Measurements from ENCODE around the gene PSMB7. TPM values are rescaled to one million over a fixed set of nuclear protein-coding genes. Genes with fewer than 3 reads are reported as not detected.

Gene PSMB7
- total and polyA plus RNA-seq, 4 donors: 86.1 to 194 (median 149) TPM

DNA sequence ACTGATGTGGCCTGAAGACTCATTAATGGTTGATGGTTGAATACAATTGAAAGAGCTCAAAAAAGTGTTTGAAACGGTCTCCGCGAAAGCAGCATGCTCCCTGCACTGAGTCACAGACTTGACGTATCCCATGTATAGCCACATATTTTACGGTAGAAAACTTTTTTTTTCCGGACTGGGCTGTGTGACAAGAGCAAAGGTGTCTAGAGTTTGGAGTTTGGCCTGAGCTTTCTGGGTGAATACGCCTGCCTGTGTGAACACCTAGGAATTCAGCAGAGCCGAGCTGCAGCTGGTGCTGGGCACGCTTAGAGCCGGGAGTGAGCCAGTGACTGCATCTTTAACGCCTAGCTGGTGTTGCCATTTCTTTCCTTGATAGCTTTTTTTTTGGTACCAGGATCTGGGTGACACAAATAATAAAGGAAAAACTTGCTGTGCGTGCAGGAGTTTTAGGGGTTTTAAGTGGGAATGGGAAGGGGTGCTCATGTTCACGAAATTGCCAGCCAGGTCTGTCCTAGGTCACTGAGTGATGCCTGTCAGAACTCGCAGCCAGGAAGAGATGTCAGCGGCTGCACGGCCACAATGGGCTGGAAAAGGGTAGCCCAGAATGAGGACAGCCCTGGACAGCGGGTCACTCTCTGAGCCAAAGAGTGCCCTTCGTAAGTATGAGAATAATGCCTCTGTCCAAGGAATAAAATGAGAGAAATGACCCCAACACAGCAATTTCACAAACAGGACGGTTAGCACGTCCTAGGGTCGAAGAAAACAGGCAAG, 51.7 kb downstream of the PSMB7 start:
- no peak for DNase-seq
- Histone ChIP-seq H3K9ac (ENCODE audit: insufficient read depth in 1 of 2, low read length in 2 of 2) (no peak overlapping the region), H3K9me3 (ENCODE audit: control insufficient read depth in 4 of 4, insufficient read depth in 3 of 4, low read length in 3 of 4) (peaks cover 0 to 2% (median 0%) of the 10 kb centered on the region in 4 donors), H3K4me1 (ENCODE audit: control insufficient read depth in 5 of 5, insufficient read depth in 5 of 5, low read length in 5 of 5) (peaks cover 0 to 2% (median 0%) of the 10 kb centered on the region in 5 donors), H3K27ac (ENCODE audit: low read depth in 1 of 2, low read length in 1 of 2) (no peak overlapping the region), H3K36me3 (ENCODE audit: control insufficient read depth in 4 of 4, insufficient read depth in 4 of 4, low read length in 4 of 4) (peaks cover 0 to 6% (median 4%) of the 10 kb centered on the region in 4 donors), H3K4me3 (no peak overlapping the region), H3K27me3 (ENCODE audit: control insufficient read depth in 3 of 3, insufficient read depth in 3 of 3, low read length in 2 of 3) (no peaks in the 10 kb centered on the region)
- no peak for ATAC-seq (ENCODE audit: insufficient read depth, low FRiP score)
- TF ChIP-seq, protein P1, sequence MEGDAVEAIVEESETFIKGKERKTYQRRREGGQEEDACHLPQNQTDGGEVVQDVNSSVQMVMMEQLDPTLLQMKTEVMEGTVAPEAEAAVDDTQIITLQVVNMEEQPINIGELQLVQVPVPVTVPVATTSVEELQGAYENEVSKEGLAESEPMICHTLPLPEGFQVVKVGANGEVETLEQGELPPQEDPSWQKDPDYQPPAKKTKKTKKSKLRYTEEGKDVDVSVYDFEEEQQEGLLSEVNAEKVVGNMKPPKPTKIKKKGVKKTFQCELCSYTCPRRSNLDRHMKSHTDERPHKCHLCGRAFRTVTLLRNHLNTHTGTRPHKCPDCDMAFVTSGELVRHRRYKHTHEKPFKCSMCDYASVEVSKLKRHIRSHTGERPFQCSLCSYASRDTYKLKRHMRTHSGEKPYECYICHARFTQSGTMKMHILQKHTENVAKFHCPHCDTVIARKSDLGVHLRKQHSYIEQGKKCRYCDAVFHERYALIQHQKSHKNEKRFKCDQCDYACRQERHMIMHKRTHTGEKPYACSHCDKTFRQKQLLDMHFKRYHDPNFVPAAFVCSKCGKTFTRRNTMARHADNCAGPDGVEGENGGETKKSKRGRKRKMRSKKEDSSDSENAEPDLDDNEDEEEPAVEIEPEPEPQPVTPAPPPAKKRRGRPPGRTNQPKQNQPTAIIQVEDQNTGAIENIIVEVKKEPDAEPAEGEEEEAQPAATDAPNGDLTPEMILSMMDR (IDR thresholded peaks at IDR 0.05; ENCODE audit: control extremely low read depth, extremely low read depth): no peak
- 95 to 96% methylated on average over 21 of the region's 21 CpGs for WGBS, 2 donors

DNA sequence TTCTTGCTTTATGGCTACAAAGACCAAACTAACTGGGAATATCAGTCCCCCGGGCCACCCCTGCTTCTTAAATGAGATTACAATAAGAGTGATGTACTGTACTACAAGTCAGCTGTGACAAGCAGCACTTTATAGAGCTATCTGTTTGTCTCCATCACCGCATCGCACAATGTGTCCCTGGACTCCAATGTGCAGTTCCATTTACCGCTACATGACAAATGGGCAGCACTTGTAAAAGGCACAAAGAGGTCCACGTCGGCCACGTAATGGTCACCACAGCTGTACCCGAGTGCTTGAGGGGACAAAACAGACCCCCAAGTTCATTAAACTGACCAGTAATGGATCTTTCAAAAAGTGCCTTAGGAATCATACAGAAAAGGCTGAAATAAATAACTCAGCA, 54.1 kb downstream of the PSMB7 start:
- 94 to 96% methylated on average over 8 of the region's 8 CpGs for WGBS, 2 donors
- DNase-seq: no peak
- Histone ChIP-seq H3K9me3 (ENCODE audit: control insufficient read depth in 4 of 4, insufficient read depth in 3 of 4, low read length in 3 of 4) (peaks cover 0 to 2% (median 0%) of the 10 kb centered on the region in 4 donors), H3K27ac (ENCODE audit: low read depth in 1 of 2, low read length in 1 of 2) (no peak overlapping the region), H3K9ac (ENCODE audit: insufficient read depth in 1 of 2, low read length in 2 of 2) (no peak overlapping the region), H3K27me3 (ENCODE audit: control insufficient read depth in 3 of 3, insufficient read depth in 3 of 3, low read length in 2 of 3) (no peaks in the 10 kb centered on the region), H3K4me3 (no peak overlapping the region), H3K36me3 (ENCODE audit: control insufficient read depth in 4 of 4, insufficient read depth in 4 of 4, low read length in 4 of 4) (peaks cover 3 to 9% (median 5%) of the 10 kb centered on the region in 4 donors), H3K4me1 (ENCODE audit: control insufficient read depth in 5 of 5, insufficient read depth in 5 of 5, low read length in 5 of 5) (no peaks in the 10 kb centered on the region)
- ATAC-seq (ENCODE audit: insufficient read depth, low FRiP score): no peak
- TF ChIP-seq, protein P1 (IDR thresholded peaks at IDR 0.05; ENCODE audit: control extremely low read depth, extremely low read depth): no peak

DNA sequence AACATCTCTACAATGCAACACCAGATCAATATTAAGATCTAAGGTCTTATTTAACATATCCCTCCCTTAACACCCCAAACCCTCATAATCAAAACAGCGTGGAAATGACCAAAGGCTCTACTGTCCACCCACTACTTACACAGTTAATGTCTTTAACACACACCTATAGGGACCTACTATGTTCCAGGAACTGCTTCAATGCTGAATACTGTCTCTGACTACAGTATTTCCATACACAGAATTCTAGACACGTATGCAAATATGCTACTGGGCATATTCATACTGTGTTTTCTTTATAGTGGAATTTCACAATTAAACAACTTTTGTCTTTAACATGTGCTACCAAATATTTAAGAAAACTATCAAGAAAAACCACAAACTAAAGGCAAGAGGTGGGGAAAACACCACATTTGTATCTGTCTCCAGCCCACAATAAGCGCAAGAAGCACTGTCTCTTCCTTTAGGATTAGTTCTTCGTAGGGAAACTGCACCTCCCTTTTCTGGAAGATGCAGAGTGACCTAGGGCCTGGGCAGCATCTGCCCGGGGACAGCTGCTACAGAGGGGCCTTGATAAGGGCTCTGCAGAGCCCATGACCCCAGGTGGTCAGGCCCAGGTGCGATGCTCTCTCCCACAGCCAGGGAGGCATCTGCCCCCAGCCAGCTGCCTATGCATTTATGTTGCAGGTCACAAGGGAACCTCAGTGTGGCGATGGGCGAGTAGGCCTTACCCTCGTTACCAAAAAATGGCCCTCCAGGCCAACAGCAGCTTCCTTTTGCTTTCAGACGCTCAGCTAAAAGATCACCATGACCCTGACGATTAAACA, 55.2 kb downstream of the PSMB7 start:
- Histone ChIP-seq H3K27ac (ENCODE audit: low read depth in 1 of 2, low read length in 1 of 2) (no peak overlapping the region), H3K36me3 (ENCODE audit: control insufficient read depth in 4 of 4, insufficient read depth in 4 of 4, low read length in 4 of 4) (peaks cover 4 to 13% (median 7%) of the 10 kb centered on the region in 4 donors), H3K9ac (ENCODE audit: insufficient read depth in 1 of 2, low read length in 2 of 2) (no peak overlapping the region), H3K9me3 (ENCODE audit: control insufficient read depth in 4 of 4, insufficient read depth in 3 of 4, low read length in 3 of 4) (peaks cover 0 to 2% (median 0%) of the 10 kb centered on the region in 4 donors), H3K4me1 (ENCODE audit: control insufficient read depth in 5 of 5, insufficient read depth in 5 of 5, low read length in 5 of 5) (no peaks in the 10 kb centered on the region), H3K4me3 (no peak overlapping the region), H3K27me3 (ENCODE audit: control insufficient read depth in 3 of 3, insufficient read depth in 3 of 3, low read length in 2 of 3) (no peaks in the 10 kb centered on the region)
- ATAC-seq (ENCODE audit: insufficient read depth, low FRiP score) (no peak), DNase-seq (no peak)
- TF ChIP-seq, protein P1 (IDR thresholded peaks at IDR 0.05; ENCODE audit: control extremely low read depth, extremely low read depth): no peak
- 88 to 89% methylated on average over 11 of the region's 11 CpGs for WGBS, 2 donors

All from lung (tissue), 12 donors.